H1 (cell line): ENCODE data around the gene TAOK1. TPM values are rescaled to one million over a fixed set of nuclear protein-coding genes. Genes with fewer than 3 reads are reported as not detected.

ENCODE experiments used
- CTCF ChIA-PET: fragments of 300-600 bp; sonication (Branson Sonifier 250); formaldehyde crosslinking; loops from one replicate; lab custom pipeline; 2021; ENCODE audit not compliant: partially characterized antibody; lab: Charles Lee
- POLR2A ChIA-PET: fragments of 300-600 bp; sonication (Branson Sonifier 250); formaldehyde crosslinking; loops from one replicate; lab custom pipeline; 2021; ENCODE audit warnings: inconsistent platforms; ENCODE audit not compliant: partially characterized antibody; lab: Charles Lee
- DNase-seq, 2 experiments: peaks; one replicate each; pipeline versions ENCODE4 v3.0.0 to v3.0.0-alpha.2; 2010 to 2022; ENCODE audit warnings: low spot score in 2 of 2, low read depth in 1 of 2, mixed read lengths in 1 of 2
- FAIRE-seq: peaks from 2 replicates; lab custom pipeline; 2011; peaks lifted over from hg19 to GRCh38; lab: Jason Lieb, UNC
- H2AFZ ChIP-seq: 2 replicates; pipeline ENCODE4 v1.8.1; 2012; ENCODE audit warnings: low read length, inconsistent platforms
- H2AK5ac ChIP-seq: 2 replicates; pipeline ENCODE4 v1.6.1; 2013; ENCODE audit warnings: low read depth, low read length
- H2BK120ac ChIP-seq: replicated peaks from 2 replicates; pipeline ENCODE3; 2013; ENCODE audit warnings: low read depth, low read length, inconsistent platforms
- H2BK12ac ChIP-seq: 2 replicates; pipeline ENCODE4 v1.6.1; 2013; ENCODE audit warnings: low read depth, low read length
- H2BK15ac ChIP-seq: 2 replicates; pipeline ENCODE4 v1.6.1; 2013; ENCODE audit warnings: low read length
- H2BK20ac ChIP-seq: 2 replicates; pipeline ENCODE4 v1.6.1; 2013; ENCODE audit warnings: low read length
- H2BK5ac ChIP-seq: 2 replicates; pipeline ENCODE4 v1.6.1; 2013; ENCODE audit warnings: low read depth, low read length
- H3K14ac ChIP-seq: 2 replicates; pipeline ENCODE4 v1.6.1; 2013; ENCODE audit warnings: inconsistent platforms; ENCODE audit not compliant: insufficient read length
- H3K18ac ChIP-seq: 2 replicates; pipeline ENCODE4 v1.6.1; 2013; ENCODE audit warnings: low read length; ENCODE audit errors: extremely low read depth
- H3K23ac ChIP-seq: 2 replicates; pipeline ENCODE4 v1.6.1; 2013; ENCODE audit warnings: inconsistent platforms; ENCODE audit not compliant: insufficient read length
- H3K23me2 ChIP-seq: 2 replicates; pipeline ENCODE4 v1.6.1; 2013; ENCODE audit warnings: low read depth, low read length
- H3K27ac ChIP-seq: 2 replicates; pipeline ENCODE4 v1.6.1; 2011; ENCODE audit warnings: low read depth, low read length, inconsistent platforms
- H3K27me3 ChIP-seq, 4 experiments: replicated peaks in 1 of 4; 1 replicate in 1 of 4; 2 replicates in 3 of 4; pipeline versions ENCODE4 v1.6.1 to v1.8.1; 2011 to 2013; ENCODE audit warnings: low read length in 3 of 4, mild to moderate bottlenecking in 3 of 4, inconsistent platforms in 2 of 4, mixed read lengths in 2 of 4, moderate library complexity in 1 of 4; ENCODE audit not compliant: control insufficient read depth in 3 of 4, insufficient read depth in 3 of 4; ENCODE audit errors: extremely low read depth in 1 of 4
- H3K36me3 ChIP-seq, 4 experiments: 2 replicates each; pipeline versions ENCODE4 v1.6.1 to v1.8.1; 2011 to 2013; ENCODE audit warnings: mild to moderate bottlenecking in 4 of 4, low read length in 3 of 4, moderate library complexity in 2 of 4, control low read depth in 1 of 4, inconsistent platforms in 1 of 4; ENCODE audit not compliant: insufficient read depth in 4 of 4, control insufficient read depth in 2 of 4
- H3K4ac ChIP-seq: replicated peaks from 2 replicates; pipeline ENCODE3; 2013; ENCODE audit warnings: low read length, low read depth, mixed read lengths, inconsistent platforms; ENCODE audit not compliant: insufficient read length
- H3K4me1 ChIP-seq, 4 experiments: replicated peaks in 1 of 4; 1 replicate in 1 of 4; 2 replicates in 3 of 4; pipeline versions ENCODE4 v1.6.1 to v1.8.1; 2011 to 2013; ENCODE audit warnings: low read length in 3 of 4, inconsistent platforms in 2 of 4, mixed read lengths in 1 of 4; ENCODE audit not compliant: insufficient read depth in 4 of 4, control insufficient read depth in 3 of 4
- H3K4me2 ChIP-seq, 2 experiments: 2 replicates each; pipeline versions ENCODE4 v1.6.1 to v1.8.1; 2011 to 2013; ENCODE audit warnings: low read depth in 2 of 2, low read length in 2 of 2, control low read depth in 1 of 2, inconsistent platforms in 1 of 2, mild to moderate bottlenecking in 1 of 2; ENCODE audit not compliant: insufficient read depth in 1 of 2
- H3K4me3 ChIP-seq, 4 experiments: fragments of 200-600, 300-600 bp in 1 of 4; sonication (generic), shearing (Covaris generic), sonication (Bioruptor Twin) in 1 of 4; 2 replicates each; pipeline versions ENCODE4 v1.5.1 to v1.8.1; 2011 to 2016; ENCODE audit warnings: low read length in 4 of 4, low read depth in 3 of 4, control low read depth in 2 of 4, inconsistent platforms in 2 of 4, mild to moderate bottlenecking in 2 of 4, mixed read lengths in 1 of 4, moderate library complexity in 1 of 4; ENCODE audit not compliant: insufficient read depth in 2 of 4; ENCODE audit errors: extremely low read depth in 1 of 4
- H3K56ac ChIP-seq: replicated peaks from 2 replicates; pipeline ENCODE3; 2013; ENCODE audit warnings: low read depth, mild to moderate bottlenecking, mixed read lengths, low read length, inconsistent platforms; ENCODE audit not compliant: insufficient read length
- H3K79me1 ChIP-seq: 2 replicates; pipeline ENCODE4 v1.6.1; 2013; ENCODE audit warnings: low read depth, low read length, control low read depth
- H3K79me2 ChIP-seq, 2 experiments: 2 replicates each; pipeline versions ENCODE4 v1.6.1 to v1.8.1; 2012 to 2013; ENCODE audit warnings: low read length in 2 of 2, mild to moderate bottlenecking in 2 of 2, inconsistent platforms in 1 of 2; ENCODE audit not compliant: insufficient read depth in 2 of 2, control insufficient read depth in 1 of 2
- H3K9ac ChIP-seq, 4 experiments: replicated peaks in 1 of 4; 1 replicate in 1 of 4; 2 replicates in 3 of 4; pipeline versions ENCODE4 v1.6.1 to v1.8.1; 2011 to 2013; ENCODE audit warnings: low read depth in 3 of 4, low read length in 3 of 4, control low read depth in 2 of 4, mild to moderate bottlenecking in 2 of 4, moderate library complexity in 2 of 4, inconsistent platforms in 1 of 4; ENCODE audit errors: extremely low read depth in 1 of 4
- H3K9me3 ChIP-seq, 2 experiments: 2 replicates each; pipeline versions ENCODE4 v1.6.1 to v1.8.1; 2012 to 2013; ENCODE audit warnings: mild to moderate bottlenecking in 2 of 2, moderate library complexity in 2 of 2, control low read depth in 1 of 2, inconsistent platforms in 1 of 2, low read depth in 1 of 2, low read length in 1 of 2, mixed read lengths in 1 of 2; ENCODE audit not compliant: insufficient read depth in 2 of 2
- H4K20me1 ChIP-seq, 2 experiments: replicated peaks in 1 of 2; 2 replicates each; pipeline versions ENCODE3 to v1.8.1; 2011 to 2013; ENCODE audit warnings: inconsistent platforms in 2 of 2, low read length in 2 of 2, mild to moderate bottlenecking in 1 of 2; ENCODE audit not compliant: insufficient read depth in 2 of 2, control insufficient read depth in 1 of 2
- H4K5ac ChIP-seq: 2 replicates; pipeline ENCODE4 v1.6.1; 2013; ENCODE audit warnings: low read length, low read depth, mixed read lengths, inconsistent platforms; ENCODE audit not compliant: insufficient read length
- H4K8ac ChIP-seq: 2 replicates; pipeline ENCODE4 v1.8.0; 2013; ENCODE audit warnings: mild to moderate bottlenecking, moderate library complexity, low read length, inconsistent platforms; ENCODE audit not compliant: insufficient read depth; ENCODE audit errors: extremely low read depth
- H4K91ac ChIP-seq: replicated peaks from 2 replicates; pipeline ENCODE3; 2013; ENCODE audit warnings: low read length, mixed read lengths, inconsistent platforms; ENCODE audit not compliant: insufficient read length
- JUN ChIP-seq: IDR thresholded peaks from 2 replicates; pipeline ENCODE4 v1.6.1; 2011; ENCODE audit warnings: low read depth, mild to moderate bottlenecking, improper control_type of control experiment, low read length
- MAFK ChIP-seq: IDR thresholded peaks from 2 replicates; pipeline ENCODE4 v1.6.1; 2012; ENCODE audit warnings: low read depth, mild to moderate bottlenecking, improper control_type of control experiment, low read length
- PHF8 ChIP-seq: fragments of 200-600 bp; sonication (generic); conservative IDR thresholded peaks from 2 replicates; pipeline ENCODE4 v1.7.1; 2012; ENCODE audit warnings: low read depth, mild to moderate bottlenecking, inconsistent platforms, low read length, moderate library complexity
- RNF2 ChIP-seq: fragments of 200-900, 300-1000 bp; sonication (generic); IDR thresholded peaks from 2 replicates; pipeline ENCODE4 v1.7.1; 2016; ENCODE audit warnings: borderline replicate concordance, low read depth, mild to moderate bottlenecking, antibody characterized with exemption, low read length; ENCODE audit not compliant: poor library complexity, severe bottlenecking; ENCODE audit errors: missing control alignments
- TAF1 ChIP-seq: IDR thresholded peaks from 2 replicates; pipeline ENCODE4 v1.6.1; 2011; ENCODE audit warnings: mild to moderate bottlenecking, low read depth, low read length
- ZNF274 ChIP-seq: IDR thresholded peaks from 2 replicates; pipeline ENCODE4 v1.7.0; 2012; ENCODE audit warnings: low read length, borderline replicate concordance; ENCODE audit errors: extremely low read depth
- WGBS, 2 experiments: shearing (Covaris generic) in 1 of 2; methylation state at CpG; one replicate each; pipeline versions ENCODE4 v1.1.6 to v1.1.7; 2013 to 2015; ENCODE audit warnings: low lambda C conversion rate in 2 of 2, mixed read lengths in 2 of 2, inconsistent platforms in 1 of 2, low coverage in 1 of 2, missing lambda C conversion rate in 1 of 2; ENCODE audit not compliant: insufficient replicate concordance in 2 of 2, insufficient coverage in 1 of 2, insufficient read length in 1 of 2; ENCODE audit errors: extremely low coverage in 1 of 2, missing lambda C conversion rate in 1 of 2; 5-methylcytosine and 5-hydroxymethylcytosine counted together
- polyA plus RNA-seq, 7 experiments: library from polyadenylated mRNA; depleted of rRNA in 3 of 7; stranded (reverse) in 5 of 7; unstranded in 2 of 7; fragments of >200 nt in 5 of 7; fragments of 200-250 nt in 2 of 7; gene quantifications; 1 replicate in 5 of 7; 2 replicates in 1 of 7; 4 replicates in 1 of 7; pipeline versions ENCODE4 v1.2.1 to v1.2.3, GENCODE V29; 2011 to 2013; ENCODE audit warnings: missing spikeins in 2 of 7, mixed read lengths in 2 of 7
- total RNA-seq: library from RNA; stranded (reverse); fragmentation: NEBNext Ultra II Directional; extraction: Animal tissue kit (Norgen Biotek cat#: 25700); gene quantifications from 2 replicates; pipeline ENCODE4 v1.2.1, GENCODE V29; 2021

The TAOK1 gene
- total and polyA plus RNA-seq, 2 of the 8 experiments (the other 6 are each of a cell fraction or from before 2014, with no cell fraction given) = 12.2 to 90.6 TPM

DNA sequence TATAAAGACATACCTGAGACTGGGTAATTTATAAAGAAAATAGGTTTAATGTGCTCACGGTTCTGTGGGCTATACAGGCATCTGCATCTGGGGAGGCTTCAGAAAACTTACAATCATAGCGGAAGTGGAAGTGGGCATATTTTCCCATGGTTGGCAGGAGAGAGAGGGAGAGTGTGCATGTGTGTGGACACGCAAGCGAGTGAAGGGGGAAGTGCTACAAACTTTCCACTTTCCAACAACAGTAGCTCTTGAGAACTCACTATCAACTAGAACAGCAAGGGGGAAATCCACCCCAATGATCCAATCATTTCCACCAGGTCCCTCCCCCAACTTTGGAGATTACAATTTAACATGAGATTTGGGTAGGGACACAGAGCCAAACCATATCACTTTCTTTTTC is 11.1 kb downstream of the TAOK1 start:
- no peak overlapping the region for H3K18ac ChIP-seq
- ChIA-PET CTCF (interaction anchor here (0.7 to 1.6 kb wide), 3 partner anchors 10 to 511 kb away, joined by 3 to 4 read pairs (median 4); no protein-coding TSS in a partner anchor), POLR2A (interaction anchor here (0.6 to 1.0 kb wide), 2 partner anchors 49 to 684 kb away, joined by 3 read pairs; no protein-coding TSS in a partner anchor)
- H2BK120ac ChIP-seq = no peak overlapping the region
- peaks cover 35 to 99% of the 10 kb centered on the region in 2 experiments for H3K79me2 ChIP-seq
- no peaks in the 10 kb centered on the region for H3K9me3 ChIP-seq
- H3K36me3 ChIP-seq = peaks cover 0 to 11% (median 1%) of the 10 kb centered on the region in 4 experiments; a peak in 2 of 8 replicates
- H3K4me3 ChIP-seq = no peak overlapping the region
- H4K20me1 ChIP-seq = peaks cover 9 to 11% of the 10 kb centered on the region in 2 experiments
- H2AFZ ChIP-seq = no peak overlapping the region
- H3K56ac ChIP-seq = no peak overlapping the region
- no peak overlapping the region for H4K91ac ChIP-seq
- no peak overlapping the region for H3K9ac ChIP-seq
- no peak overlapping the region for H2AK5ac ChIP-seq
- no peak for TF ChIP-seq ZNF274
- TF ChIP-seq RNF2 = no peak
- TF ChIP-seq PHF8 = no peak
- no peak for TF ChIP-seq JUN
- TF ChIP-seq MAFK = no peak
- TF ChIP-seq TAF1 = no peak
- no peak overlapping the region for H2BK15ac ChIP-seq
- H3K4me2 ChIP-seq = no peak overlapping the region
- no peak overlapping the region for H2BK20ac ChIP-seq
- H3K14ac ChIP-seq = no peak overlapping the region
- H3K23me2 ChIP-seq = no peaks in the 10 kb centered on the region
- H3K4ac ChIP-seq = no peak overlapping the region
- H3K79me1 ChIP-seq = peaks cover 2% of the 10 kb centered on the region
- H2BK12ac ChIP-seq = no peak overlapping the region
- no peak overlapping the region for H4K5ac ChIP-seq
- FAIRE-seq (no peak), DNase-seq (no peak)
- H4K8ac ChIP-seq = no peak overlapping the region
- H3K27ac ChIP-seq = no peak overlapping the region
- H2BK5ac ChIP-seq = no peak overlapping the region
- 88% methylated on average over 4 of the region's 4 CpGs; no CpG with 5 or more reads in 1 of the 2 experiments for WGBS, 2 experiments
- no peaks in the 10 kb centered on the region for H3K27me3 ChIP-seq
- no peaks in the 10 kb centered on the region for H3K4me1 ChIP-seq
- H3K23ac ChIP-seq = no peak overlapping the region
